HUDEP-2 (cell line): Measurements from ENCODE around the gene ZNF865.
"Not testable (repeated sequence)": the region's sequence is repeated elsewhere in the genome, so short reads cannot be mapped to it uniquely, and the experiment has no call there.

ENCODE experiments used
- DNase-seq, 76 experiments: peaks; one replicate each; lab custom pipeline; 2025; ENCODE audit not compliant: unreplicated experiment in 76 of 76; lab: John Stamatoyannopoulos, UW

ZNF865 gene

DNA sequence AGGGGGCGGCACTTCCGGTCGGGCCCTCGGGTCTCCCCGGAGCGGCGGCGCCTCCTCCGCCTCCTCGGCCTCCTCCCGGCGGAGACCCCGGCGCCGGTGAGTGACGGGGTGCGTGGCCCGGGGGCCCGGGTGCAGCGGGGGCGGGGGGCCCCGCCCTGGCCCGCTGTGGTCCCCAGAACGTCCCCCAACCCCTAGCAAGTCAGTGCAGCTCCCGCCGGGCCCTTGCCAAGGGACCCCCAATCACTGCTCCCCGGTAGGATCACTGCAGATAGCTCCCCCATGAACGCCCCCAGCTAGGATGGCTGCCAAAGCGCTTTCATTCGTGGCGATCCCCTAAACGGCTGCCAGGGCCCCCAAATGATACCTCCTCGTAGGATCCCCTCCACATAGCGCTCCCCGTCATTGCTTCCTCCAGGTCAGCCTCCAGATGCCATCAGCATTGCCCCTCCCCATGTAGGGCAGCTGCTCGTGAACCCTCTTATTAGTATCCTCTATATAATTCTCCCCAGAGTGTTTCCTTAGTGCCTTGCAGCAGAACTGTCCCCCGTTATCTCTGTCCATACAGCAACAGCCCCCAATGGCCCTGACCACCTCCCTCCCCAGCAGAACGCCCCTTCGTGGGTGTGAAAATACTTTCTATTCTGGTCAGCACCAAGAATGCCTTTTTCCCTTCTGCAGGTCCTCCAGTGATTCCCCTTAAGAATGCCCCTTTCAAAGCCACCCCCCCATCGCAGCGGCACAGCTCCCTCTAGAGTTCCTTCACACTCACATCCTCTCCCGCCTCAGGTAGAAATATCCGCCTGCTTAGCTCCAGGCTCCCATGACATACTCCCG is at the start of gene ZNF865:
Gene ZNF865 (plus strand): TSS at position 11 of the 834 bp plus-strand sequence. CDS start 7,972 bp downstream, outside the sequence.
- DNase-seq: peak in 70 of 76 experiments; percentile 19 to 85 (median 66)

DNA sequence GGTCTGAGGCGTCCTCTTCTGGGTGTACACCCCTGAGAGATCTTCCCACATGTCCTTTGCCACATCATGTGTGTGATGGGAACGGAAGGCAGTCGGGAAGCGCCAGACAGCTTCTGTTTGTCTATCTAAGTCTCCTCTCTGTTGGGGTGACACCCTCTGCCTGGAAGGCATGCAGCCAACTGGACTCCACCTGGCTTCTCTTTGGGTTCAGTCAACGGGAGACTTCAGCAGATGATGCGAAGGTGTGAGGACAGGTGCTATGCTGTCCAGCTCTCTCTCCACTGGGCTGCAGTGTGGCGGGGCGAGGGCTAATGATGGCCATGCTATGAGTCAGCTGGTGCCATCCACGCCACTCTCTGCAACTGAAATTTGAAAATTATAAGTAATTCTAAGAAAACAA is 45.8 kb upstream of the ZNF865 start:
- DNase-seq: no peak

DNA sequence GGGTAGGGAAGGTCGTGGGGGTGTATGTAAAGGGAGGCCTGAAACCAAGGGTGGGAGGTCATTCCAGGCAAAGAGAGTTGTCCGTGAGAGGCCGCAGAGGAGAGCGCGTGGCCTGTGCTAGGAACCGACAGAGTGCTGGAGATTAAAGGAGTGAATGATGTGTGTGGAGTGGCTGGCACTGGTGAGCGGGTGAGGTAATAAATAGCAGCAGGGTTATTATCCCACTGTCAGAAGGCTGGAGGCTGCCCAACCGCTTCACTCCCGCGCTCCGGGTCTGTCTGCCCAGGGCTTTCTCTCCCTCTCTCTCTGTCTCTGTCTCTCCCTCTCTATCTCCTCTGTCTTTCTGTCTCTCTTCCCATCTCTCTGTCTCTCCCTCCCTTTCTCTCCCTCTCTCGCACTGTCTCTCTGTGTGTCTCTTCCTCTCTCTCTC is 42.2 kb upstream of the ZNF865 start:
- DNase-seq: no peak

DNA sequence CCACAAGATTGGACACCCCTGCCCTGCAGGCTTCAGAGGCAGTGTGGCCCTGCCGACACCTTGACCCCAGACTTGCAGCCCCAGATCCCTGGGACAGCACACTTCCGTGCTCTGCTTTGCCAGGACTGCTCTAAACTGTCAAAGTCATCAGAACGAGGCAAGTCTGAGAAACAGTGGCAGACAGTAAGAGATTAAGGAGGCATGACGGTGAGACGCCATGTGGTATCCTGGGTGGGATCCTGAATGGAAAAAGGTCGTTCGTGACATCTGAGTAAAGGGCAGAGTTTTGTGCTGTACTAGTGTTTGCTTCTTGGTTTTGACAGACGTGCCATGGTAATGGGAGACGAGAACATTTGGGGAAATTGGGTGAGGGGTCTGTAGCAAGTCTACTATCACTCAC is 38.6 kb upstream of the ZNF865 start:
- DNase-seq: no peak

DNA sequence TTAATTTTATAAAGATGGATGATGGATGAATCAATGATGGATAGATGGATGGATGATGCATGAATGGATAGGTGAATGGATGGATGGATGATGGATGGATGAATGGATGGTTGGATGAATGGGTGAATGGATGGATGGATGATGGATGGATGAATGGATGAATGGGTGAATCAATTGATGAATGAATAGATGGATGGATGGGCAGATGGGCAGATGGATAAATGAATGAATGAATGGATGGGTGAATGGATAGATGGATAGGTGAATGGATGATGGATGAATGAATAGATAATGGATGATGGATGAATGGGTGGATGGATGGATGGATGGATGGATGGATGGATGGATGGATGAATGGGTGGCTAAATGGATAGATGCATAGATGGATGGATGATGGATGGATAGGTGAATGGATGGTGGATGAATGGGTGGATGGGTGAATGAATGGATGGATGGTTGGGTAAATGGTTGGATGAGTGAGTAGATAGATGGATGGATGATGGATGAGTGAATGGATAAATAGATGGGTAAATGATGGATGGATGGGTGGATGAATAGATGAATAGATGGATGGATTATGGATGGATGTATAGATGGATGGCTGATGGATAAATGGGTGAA is 37.6 kb upstream of the ZNF865 start:
- DNase-seq: no peak

DNA sequence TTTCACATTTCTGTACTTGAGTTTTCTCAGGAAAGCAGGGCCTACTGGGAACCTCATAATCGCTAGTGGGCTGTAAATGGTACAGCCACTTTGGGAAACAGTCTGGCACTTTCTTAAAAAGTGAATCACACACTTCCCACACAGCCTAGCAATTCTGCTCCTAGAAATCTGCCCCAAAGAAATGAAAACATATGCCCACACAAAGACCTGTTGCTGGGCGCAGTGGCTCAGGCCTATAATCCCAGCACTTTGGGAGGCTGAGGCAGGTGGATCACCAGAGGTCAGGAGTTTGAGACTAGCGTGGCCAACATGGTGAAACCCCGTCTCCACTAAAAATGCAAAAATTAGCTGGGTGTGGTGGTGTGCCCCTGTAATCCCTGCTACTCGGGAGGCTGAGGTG is 36.0 kb upstream of the ZNF865 start:
- not testable (repeated sequence) for DNase-seq

DNA sequence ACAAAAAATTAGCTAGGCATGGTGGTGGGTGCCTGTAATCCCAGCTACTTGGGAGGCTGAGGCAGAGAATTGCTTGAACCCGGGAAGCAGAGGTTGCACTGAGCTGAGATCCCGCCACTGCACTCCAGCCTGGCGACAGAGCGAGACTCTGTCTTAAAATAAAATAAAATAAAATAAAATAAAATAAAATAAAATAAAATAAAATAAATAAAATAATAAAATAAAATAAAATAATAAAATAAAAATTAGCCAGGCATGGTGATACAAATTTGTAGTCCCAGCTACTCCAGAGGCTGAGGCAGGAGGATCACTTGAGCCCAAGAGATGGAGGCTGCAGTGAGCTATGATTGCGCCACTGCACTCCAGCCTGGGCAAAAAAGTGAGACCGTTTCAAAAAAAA is 31.5 kb upstream of the ZNF865 start:
- not testable (repeated sequence) for DNase-seq

DNA sequence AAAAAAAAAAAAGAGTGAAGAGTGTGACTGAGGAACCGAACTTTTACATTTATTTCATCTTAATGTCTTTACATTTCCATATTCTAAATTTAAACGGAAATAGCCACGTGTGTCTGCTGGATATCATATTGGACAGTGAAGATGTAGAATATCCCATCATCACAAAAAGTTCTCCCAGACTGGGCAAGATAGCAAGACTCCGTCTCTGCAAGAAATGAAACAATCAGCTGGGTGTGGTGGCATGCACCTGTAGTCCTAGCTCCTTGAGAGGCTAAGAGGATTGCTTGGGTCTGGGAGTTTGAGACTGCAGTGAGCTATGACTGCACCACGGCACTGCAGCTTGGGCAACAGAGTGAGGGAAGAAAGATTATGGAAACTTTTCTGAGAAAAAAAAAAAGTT is 28.7 kb upstream of the ZNF865 start:
- no peak for DNase-seq

DNA sequence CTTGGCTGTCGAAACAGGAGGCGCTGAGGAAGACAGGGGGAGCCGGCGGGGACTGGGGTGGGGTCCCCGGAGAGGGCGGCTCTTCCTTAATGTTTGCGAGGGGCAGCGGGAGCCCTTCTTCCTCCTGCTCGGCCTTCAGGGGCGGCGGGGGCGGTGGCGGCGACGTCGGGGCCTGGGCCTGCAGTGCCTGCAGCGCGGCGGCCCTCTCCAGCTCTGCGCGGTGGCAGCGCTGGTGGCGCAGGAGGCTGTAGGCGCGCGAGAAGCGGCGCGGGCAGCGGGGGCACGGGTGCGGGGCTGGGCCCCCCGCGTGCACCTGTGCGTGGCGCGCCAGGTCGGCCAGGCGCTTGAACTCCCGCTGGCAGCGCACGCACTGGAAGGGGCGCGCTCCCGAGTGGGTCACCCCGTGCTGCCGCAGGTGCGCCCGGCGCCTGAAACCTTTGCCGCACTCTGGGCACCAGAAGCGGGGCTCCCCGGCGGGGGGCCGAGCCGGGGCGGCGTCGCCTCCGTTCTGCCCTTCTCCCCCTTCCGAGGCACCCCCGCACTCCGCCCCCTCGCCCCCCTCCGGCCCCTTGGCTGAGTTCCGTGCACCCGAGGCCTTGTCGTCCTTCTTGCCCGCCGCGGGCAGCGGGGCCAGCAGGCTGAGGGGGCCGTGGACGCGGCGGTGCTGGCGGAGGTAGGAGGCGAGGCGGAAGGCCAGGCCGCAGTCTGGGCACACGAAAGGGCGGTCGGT is 27.3 kb upstream of the ZNF865 start:
- DNase-seq: no peak

DNA sequence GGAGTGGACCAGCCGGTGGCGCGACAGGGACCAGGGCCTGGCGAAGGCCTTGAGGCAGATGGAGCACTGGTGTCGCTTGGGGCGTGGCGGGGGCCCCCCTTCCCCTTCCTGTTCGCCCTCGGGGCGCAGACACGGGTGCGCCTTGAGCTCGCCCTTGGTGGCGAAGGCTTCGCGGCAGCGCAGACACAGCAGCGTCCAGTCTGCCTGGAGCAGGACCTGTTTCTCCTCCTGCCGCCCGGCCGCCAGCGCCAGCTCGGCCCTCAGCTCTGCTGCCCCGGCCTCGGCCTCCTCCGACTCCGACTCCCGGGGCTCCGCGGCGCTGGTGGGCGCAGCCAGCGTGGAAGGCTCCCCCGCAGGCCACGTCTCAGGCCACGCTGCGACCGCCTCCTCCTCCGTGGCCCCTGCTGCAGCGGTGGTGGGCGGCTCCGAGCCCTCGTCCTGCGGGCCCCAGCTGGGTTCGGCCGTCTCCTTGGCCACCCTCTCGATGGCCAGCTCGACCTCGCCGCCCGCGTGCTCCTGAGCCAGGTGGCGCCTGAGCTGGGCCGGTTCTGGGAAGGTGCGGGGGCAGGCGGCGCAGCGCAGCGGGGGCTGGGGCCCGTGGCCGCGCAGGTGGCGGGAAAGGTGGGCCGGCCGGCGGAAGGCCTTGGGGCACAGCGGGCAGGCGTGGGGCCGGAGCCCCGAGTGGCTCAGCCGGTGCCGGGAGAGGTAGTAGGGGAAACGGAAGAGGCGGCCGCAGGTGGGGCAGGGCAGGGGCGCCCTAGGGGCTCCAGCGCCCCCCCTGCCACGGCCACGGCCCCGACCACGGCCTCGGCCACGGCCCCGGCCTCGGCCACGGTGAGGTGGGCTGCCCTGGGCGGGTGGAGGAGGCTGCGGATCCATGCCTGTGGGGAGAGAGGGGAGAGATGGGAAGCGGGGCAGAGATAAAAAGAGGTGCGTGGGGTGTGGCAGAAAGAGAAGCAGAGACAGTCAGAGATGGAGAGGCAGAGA is 26.4 kb upstream of the ZNF865 start:
- DNase-seq: no peak

DNA sequence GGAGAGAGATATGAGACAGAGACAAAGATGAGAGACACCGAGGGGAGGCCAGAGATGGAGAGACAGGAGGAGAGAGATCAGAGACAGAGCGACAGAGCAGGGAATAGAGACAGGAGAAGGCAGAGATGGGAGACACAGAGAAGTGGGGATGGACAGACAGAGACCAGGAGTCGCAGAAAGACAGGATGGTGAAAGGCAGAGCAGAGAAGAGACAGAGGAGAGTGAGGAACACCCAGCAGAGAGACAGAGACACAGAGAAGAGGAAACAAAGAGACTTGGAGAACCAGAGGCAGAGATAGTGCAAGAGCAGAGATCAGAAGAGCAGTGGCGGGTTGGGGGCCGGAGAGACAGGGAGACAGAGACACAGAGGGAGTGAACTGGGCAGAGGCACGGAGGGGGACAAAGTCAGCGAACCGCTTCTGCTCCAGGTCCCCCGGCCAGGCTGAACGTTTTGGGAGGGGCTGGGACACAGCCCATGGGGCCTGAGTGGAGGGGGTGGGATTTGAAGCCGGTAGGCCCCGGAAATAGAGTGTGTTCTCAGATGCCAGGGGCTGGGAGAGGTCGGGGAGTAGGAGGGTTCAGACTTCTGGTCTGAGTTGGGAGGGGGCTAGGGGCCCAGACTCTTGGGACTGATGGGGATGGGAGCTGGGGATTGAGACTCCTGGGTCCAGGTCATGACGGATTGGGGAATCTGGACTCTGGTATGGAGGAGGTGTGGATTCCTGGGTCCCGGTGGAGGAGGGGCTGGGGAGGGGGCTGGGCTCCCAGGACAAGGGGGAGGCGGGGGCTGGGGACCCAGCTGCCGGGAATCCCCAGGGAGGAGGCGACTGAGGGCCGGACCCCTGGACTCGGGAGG is 25.5 kb upstream of the ZNF865 start:
- DNase-seq: peak in 2 of 76 experiments; percentile 9 to 15

DNA sequence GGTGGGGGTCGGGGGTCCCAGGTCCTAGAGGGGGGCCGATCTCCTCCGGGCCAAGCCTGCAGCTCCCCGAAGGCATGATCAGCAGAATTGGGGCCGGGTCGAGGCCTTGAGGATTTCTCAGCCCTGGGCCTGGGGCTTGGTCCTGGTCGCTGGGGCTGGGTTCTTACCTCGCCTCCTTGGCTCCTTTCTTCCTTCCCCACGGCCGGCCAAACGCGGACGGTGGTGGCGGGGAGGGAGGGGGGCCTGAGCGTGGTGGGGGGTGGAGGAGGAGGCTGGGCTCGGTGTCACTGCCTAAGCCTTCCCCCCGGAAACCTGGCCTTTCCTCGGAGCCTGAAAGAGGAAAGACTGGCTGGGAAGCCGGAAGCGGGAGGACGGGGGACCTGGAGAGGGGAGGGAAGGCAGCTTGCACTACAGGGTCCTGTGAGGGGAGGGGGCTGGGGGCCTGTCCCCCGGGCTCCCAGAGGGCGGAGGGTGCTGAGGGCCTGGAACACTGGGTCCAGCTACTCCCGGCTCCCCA is 24.8 kb upstream of the ZNF865 start, which contains the start of gene ZNF579:
Gene ZNF579 (minus strand): TSS at position 221 of the 517 bp plus-strand sequence. CDS start 1,209 bp downstream, outside the sequence.
- peak in 74 of 76 experiments; percentile 18 to 91 (median 73) for DNase-seq

DNA sequence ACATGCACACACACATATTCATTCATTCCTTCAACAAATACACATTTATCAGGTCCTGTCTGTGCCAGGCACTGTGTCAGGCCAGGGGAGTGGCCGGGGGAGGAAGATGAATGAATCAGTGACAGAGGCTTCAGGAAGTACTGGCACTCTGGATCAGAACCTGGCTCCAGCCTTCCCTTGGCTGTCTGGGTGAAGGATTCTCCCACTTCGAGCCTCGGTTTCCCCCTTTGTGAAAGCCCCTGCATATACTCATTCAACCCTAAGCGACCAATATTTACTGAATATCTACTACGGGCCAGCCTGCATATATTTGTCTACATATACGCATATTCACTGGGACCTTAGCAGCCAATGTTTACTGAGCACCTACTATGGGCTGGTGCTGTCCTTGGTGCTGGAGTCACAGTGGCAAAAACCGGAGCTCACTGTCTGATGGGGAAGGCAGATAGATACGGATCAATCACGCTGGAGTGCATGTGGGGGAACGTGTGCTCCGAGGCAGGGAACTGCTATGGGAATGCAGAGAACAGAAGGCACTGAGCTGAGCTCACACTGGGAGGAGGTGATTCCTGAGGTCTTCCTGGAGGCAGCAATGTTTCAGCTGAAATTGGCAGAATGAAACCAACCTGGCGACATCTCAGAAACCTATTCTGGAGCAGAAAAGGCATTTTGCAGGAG is 24.2 kb upstream of the ZNF865 start:
- peak in 30 of 76 experiments; percentile 7 to 52 (median 21) for DNase-seq

DNA sequence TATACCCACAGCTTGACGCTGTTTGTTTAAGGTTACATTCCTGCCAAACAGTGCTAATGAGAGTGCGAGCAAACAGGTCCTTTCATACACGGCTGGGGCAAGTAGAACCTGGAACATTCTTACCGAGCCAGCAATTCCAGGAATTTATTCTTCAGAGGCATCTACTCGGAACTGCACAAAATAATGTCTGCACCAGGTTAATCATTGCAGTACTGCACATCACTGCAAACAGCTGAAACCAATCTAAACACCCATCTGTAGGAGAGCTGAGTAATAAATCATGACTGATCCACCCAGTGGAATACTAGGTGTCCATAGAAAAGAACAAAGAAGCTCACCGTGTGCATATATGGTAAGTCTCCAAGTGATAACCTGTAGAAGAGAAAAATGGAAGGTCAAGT is 23.6 kb upstream of the ZNF865 start:
- DNase-seq: no peak

DNA sequence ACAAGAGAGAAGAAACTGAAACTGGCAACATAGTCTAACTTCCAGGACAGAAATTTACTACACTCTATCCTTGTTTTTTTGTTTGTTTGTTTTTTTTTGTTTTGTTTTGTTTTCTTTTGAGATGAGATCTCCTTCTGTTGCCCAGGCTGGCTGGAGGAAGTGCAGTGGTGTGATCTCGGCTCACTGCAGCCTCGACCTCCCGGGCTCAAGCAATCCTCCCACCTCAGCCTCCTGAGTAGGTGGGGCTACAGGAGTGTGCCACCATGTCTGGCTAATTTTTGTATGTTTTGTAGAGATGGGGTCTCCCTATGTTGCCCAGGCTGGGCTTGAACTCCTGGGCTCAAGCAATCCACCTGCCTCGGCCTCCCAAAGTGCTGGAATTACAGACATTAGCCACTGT is 23.2 kb upstream of the ZNF865 start:
- not testable (repeated sequence) for DNase-seq

DNA sequence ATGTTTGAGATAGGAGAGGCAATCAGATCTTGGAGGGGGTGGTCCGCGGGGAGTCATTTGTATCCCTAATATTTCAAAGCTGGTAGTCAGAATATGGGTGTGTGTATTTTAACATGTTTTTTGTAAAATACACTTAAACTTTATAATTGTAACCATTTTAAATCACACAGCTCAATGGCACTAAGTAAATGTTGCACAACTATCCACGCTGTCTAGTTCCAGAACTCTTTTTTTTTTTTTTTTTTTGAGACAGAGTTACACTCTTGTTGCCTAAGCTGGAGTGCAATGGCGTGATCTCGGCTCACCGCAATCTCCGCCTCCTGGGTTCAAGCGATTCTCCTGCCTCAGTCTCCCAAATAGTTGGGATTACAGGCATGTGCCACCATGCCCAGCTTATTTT is 21.6 kb upstream of the ZNF865 start:
- DNase-seq: not testable (repeated sequence)

DNA sequence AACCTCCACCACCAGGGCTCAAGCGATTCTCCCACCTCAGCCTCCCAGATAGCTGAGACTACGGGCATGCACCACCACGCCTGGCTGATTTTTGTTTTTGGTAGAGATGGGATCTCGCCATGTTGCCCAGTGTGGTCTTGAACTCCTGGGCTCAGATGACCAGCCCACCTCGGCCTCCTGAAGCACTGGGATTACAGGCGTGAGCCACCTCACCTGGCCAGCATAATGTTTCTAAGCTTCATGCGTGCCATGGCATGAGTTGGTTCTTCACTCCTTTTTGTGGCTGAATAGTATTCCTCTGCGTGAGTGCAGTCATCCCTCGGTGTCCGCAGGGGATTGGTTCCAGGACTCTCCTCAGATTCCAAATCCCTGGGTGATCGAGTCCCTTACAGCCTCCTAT is 20.6 kb upstream of the ZNF865 start:
- DNase-seq: no peak

DNA sequence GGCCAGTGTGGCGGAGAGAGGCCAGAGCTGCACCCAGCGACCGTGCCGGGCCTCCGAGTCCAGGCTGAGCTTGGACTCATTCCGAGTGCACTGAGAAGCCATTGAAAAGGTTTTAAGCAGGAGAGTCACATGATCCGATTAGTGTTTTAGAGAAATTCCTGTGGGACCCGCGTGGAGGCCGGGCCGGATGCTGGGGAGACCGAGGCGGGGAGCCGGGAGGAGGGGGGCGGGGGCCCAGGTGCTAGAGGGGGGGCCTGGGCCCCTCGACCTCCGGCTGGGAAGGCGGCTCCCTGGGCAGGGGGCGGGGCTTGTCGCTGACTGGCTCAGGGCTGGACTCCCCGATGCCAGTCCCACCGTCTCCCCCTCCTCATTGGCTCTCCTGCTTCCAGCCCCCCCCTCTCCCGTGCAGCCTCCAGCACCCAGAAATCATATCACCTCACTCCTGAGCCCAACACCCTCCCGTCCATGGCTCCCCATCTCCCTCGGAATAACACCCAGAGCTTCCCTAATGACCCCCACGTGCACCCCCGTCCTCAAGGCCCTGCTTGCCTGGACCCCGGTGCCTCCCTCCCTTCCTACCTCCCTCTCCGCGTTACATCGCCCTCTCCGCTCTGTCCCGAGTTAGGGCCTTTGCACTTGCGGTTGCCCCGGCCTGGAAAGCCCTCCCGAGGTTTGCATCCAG is 19.6 kb upstream of the ZNF865 start:
- no peak for DNase-seq
